ENCODE results near the gene POLH. TPM values are rescaled to one million over a fixed set of nuclear protein-coding genes. Genes with fewer than 3 reads are reported as not detected.
"Not testable (repeated sequence)": the region's sequence is repeated elsewhere in the genome, so short reads cannot be mapped to it uniquely, and the experiment has no call there.

POLH gene
- total RNA-seq, 4 donors from 2014 or later = 5.4 to 35.1 (median 8.8) TPM

DNA sequence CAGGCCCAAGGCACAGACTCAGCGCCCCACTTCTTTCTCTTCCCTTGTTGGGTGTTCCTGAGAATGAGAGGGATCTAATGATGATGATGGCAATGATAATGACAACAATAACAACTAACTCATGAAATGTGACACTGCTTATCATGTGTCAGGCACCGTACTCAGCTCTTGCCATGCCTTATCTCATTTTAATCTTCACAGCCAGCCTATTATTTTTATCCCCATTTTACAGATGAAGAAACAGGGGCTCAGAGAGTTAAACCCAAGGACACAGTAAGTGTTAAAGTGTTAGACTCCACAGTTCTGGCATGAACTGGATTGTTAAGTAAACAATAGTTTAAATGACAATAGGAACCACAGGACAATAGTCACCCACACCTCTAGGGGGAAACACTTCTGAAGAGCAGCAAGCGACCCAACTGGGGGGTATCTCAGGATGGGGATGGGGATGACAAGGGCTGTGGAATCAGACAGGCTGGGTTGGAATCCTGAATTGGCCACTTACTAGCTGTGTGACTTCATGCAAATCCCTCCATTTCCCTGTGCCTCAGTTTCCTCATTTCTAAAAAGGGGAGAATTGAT lies 81.3 kb downstream of the POLH start:
- Histone ChIP-seq H3K27me3 (no peaks in the 10 kb centered on the region), H3K27ac (no peak overlapping the region), H3K4me3 (no peak overlapping the region), H3K36me3 (no peaks in the 10 kb centered on the region), H3K9me3 (no peaks in the 10 kb centered on the region), H3K4me1 (no peaks in the 10 kb centered on the region)
- no peak for DNase-seq
- intact Hi-C loops (cut with DNase I; ENCODE audit: low total_unique reads) = no loop called here
- TF ChIP-seq, protein P1, sequence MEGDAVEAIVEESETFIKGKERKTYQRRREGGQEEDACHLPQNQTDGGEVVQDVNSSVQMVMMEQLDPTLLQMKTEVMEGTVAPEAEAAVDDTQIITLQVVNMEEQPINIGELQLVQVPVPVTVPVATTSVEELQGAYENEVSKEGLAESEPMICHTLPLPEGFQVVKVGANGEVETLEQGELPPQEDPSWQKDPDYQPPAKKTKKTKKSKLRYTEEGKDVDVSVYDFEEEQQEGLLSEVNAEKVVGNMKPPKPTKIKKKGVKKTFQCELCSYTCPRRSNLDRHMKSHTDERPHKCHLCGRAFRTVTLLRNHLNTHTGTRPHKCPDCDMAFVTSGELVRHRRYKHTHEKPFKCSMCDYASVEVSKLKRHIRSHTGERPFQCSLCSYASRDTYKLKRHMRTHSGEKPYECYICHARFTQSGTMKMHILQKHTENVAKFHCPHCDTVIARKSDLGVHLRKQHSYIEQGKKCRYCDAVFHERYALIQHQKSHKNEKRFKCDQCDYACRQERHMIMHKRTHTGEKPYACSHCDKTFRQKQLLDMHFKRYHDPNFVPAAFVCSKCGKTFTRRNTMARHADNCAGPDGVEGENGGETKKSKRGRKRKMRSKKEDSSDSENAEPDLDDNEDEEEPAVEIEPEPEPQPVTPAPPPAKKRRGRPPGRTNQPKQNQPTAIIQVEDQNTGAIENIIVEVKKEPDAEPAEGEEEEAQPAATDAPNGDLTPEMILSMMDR (IDR thresholded peaks at IDR 0.05) = no peak
- TF ChIP-seq POLR2A (IDR thresholded peaks at IDR 0.05) = no peak

DNA sequence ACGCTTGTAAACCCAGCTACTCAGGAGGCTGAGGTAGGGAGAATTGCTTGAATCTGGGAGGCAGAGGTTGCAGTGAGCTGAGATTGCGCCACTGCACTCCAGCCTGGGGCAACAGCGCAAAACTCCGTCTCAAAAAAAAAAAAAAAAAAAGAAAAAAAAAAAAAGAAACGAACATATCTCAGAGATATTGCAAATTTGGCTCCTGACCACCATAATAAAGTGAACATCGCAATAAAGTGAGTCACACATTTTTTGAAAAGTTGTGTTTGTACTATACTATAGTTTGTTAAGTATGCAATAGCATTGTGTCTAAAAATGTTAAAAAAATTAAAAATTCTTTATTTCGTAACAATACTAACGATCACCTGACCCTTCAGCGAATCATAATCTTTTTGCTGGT lies 82.2 kb downstream of the POLH start:
- Histone ChIP-seq H3K36me3 (no peaks in the 10 kb centered on the region), H3K4me1 (no peaks in the 10 kb centered on the region), H3K27ac (no peak overlapping the region), H3K27me3 (no peaks in the 10 kb centered on the region), H3K9me3 (no peaks in the 10 kb centered on the region), H3K4me3 (no peak overlapping the region)
- intact Hi-C loops (cut with DNase I; ENCODE audit: low total_unique reads) = no loop called here
- DNase-seq = no peak
- TF ChIP-seq POLR2A (IDR thresholded peaks at IDR 0.05) = no peak
- TF ChIP-seq, protein P1 (IDR thresholded peaks at IDR 0.05) = no peak

DNA sequence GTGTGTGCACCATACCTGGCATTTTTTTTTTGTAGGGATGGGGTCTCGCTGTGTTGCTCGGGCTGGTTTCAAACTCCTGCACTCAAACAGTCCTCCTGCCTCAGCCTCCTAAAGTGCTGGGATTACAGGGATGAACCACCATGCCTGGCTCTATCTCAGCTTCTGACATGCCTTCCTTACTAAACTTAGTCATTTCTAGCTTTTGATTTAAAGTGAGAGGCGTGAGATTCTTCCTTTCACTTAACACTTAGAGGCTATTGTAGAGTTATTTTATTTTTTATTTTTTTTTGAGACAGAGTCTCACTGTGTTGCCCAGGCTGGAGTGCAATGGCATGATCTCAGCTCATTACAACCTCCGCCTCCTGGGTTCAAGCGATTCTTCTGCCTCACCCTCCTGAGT lies 87.0 kb downstream of the POLH start:
- H3K4me1 ChIP-seq; H3K27ac ChIP-seq; H3K36me3 ChIP-seq; H3K27me3 ChIP-seq; intact Hi-C loops (cut with DNase I; ENCODE audit: low total_unique reads); H3K9me3 ChIP-seq; H3K4me3 ChIP-seq; DNase-seq: not testable (repeated sequence)

Small RNA genes within 50 kb of the gene (small RNA-seq; reads per million reads assigned to genes)
- gene RF00426 = not detected

Other genes with a start within 250 kb of the POLH start
- 10 to 100 TPM in 3 of 4 donors, 1 to 10 TPM in 1; 3.8 to 38.0 (median 24.0) TPM for gene ZNF318, start 206.5 kb upstream of the POLH start, total RNA-seq
- 10 to 100 TPM in 2 of 4 donors, 1 to 10 TPM in 1, under 1 TPM in 1; 0.59 to 35.5 (median 10.7) TPM for gene ABCC10, start 148.6 kb upstream of the POLH start, total RNA-seq
- 1 to 10 TPM in 2 of 4 donors, not detected in 2; 1.9 to 3.3 TPM for gene DLK2, start 120.6 kb upstream of the POLH start, total RNA-seq
- 10 to 100 TPM; 12.8 to 40.8 (median 21.9) TPM for gene TJAP1, start 98.6 kb upstream of the POLH start, total RNA-seq
- gene LRRC73, start 65.8 kb upstream of the POLH start, total RNA-seq = 1 to 10 TPM in 2 of 4 donors, not detected in 2; 1.2 to 1.5 TPM
- 100 to 1,000 TPM in 2 of 4 donors, 10 to 100 TPM in 2; 26.5 to 212 (median 92.7) TPM for gene YIPF3, start 59.3 kb upstream of the POLH start, total RNA-seq
- gene POLR1C, start 59.1 kb upstream of the POLH start, total RNA-seq = 10 to 100 TPM; 15.9 to 39.5 (median 26.0) TPM
- 10 to 100 TPM; 29.2 to 62.9 (median 40.8) TPM for gene XPO5, start 147 bp upstream of the POLH start, total RNA-seq
- 10 to 100 TPM; 17.9 to 67.6 (median 40.2) TPM for gene GTPBP2, start 53.1 kb downstream of the POLH start, total RNA-seq
- gene MAD2L1BP, start 59.7 kb downstream of the POLH start, total RNA-seq = 10 to 100 TPM; 12.3 to 44.3 (median 17.7) TPM
- 1 to 10 TPM in 2 of 4 donors, not detected in 2; 1.9 to 2.0 TPM for gene RSPH9, start 68.9 kb downstream of the POLH start, total RNA-seq
- 10 to 100 TPM; 23.1 to 87.4 (median 36.4) TPM for gene MRPS18A, start 111.6 kb downstream of the POLH start, total RNA-seq
- 100 to 1,000 TPM in 3 of 4 donors, 10 to 100 TPM in 1; 81.0 to 247 (median 156) TPM for gene VEGFA, start 194.0 kb downstream of the POLH start, total RNA-seq

All from uterus (tissue), 4 donors.